Inflammatory macrophage treated with lipopolysaccharide for 1 hour (primary cell): ENCODE data around the gene NCLN.
"Not testable (repeated sequence)": the region's sequence is repeated elsewhere in the genome, so short reads cannot be mapped to it uniquely, and the experiment has no call there.

ENCODE experiments used
- DNase-seq, 2 donors: peaks; one replicate each; pipeline ENCODE4 v3.0.0-alpha.2; 2020 to 2022

NCLN gene

GRCh38 chr19:3229888-3230496 is 44.3 kb downstream of the NCLN start:
- no peak for DNase-seq

- no peak for DNase-seq
These were observed 45.6 kb downstream of the NCLN start for GRCh38 chr19:3231288-3231687.

GRCh38 chr19:3233116-3233515 is 47.4 kb downstream of the NCLN start:
- no peak for DNase-seq

- no peak for DNase-seq
These were observed 48.1 kb downstream of the NCLN start for GRCh38 chr19:3233831-3234230.

- peak in 1 of 2 donors; percentile 29 for DNase-seq
These were observed 49.1 kb downstream of the NCLN start for GRCh38 chr19:3234800-3235199.

- not testable (repeated sequence) for DNase-seq
These were observed 49.9 kb downstream of the NCLN start for GRCh38 chr19:3235604-3236003.

GRCh38 chr19:3236272-3236671 is 50.5 kb downstream of the NCLN start:
- no peak for DNase-seq

- no peak for DNase-seq
These were observed 52.4 kb downstream of the NCLN start for GRCh38 chr19:3238066-3238561.

- DNase-seq = no peak
These were observed 53.6 kb downstream of the NCLN start for GRCh38 chr19:3239367-3239766.

GRCh38 chr19:3243819-3244700 is 58.3 kb downstream of the NCLN start:
- peak; percentile 9 to 55 for DNase-seq

- no peak for DNase-seq
These were observed 59.3 kb downstream of the NCLN start for GRCh38 chr19:3245050-3245449.

- DNase-seq = no peak
These were observed 63.1 kb downstream of the NCLN start for GRCh38 chr19:3248728-3249326.

- DNase-seq = no peak
These were observed 63.7 kb downstream of the NCLN start for GRCh38 chr19:3249408-3249807.

GRCh38 chr19:3250675-3251074 is 64.9 kb downstream of the NCLN start:
- peak in 1 of 2 donors; percentile 60 for DNase-seq

- DNase-seq = no peak
These were observed 65.5 kb downstream of the NCLN start for GRCh38 chr19:3251229-3251628.

- no peak for DNase-seq
These were observed 66.9 kb downstream of the NCLN start for GRCh38 chr19:3252650-3253049.

- no peak for DNase-seq
These were observed 67.5 kb downstream of the NCLN start for GRCh38 chr19:3253270-3253669.

- DNase-seq = no peak
These were observed 68.8 kb downstream of the NCLN start for GRCh38 chr19:3254520-3254919.

GRCh38 chr19:3257071-3257470 is 71.3 kb downstream of the NCLN start:
- DNase-seq = no peak
